HepG2 (cell line): ENCODE data around the gene OTX1. TPM values are rescaled to one million over a fixed set of nuclear protein-coding genes. Genes with fewer than 3 reads are reported as not detected.

Source experiments
- HNF4A ChIP-seq: sonication (generic); formaldehyde crosslinking; IDR thresholded peaks from 2 replicates; pipeline ENCODE4 v1.4.0; 2020; ENCODE audit warnings: missing genetic modification reagents
- NR2C2 ChIP-seq: sonication (generic); formaldehyde crosslinking; IDR thresholded peaks from 2 replicates; pipeline ENCODE4 v1.4.0; 2020; ENCODE audit warnings: missing genetic modification reagents, mild to moderate bottlenecking, moderate library complexity, borderline replicate concordance
- PAXIP1 ChIP-seq: sonication (generic); formaldehyde crosslinking; conservative IDR thresholded peaks from 2 replicates; pipeline ENCODE4 v1.4.0; 2020; ENCODE audit warnings: mild to moderate bottlenecking, missing genetic modification reagents, moderate library complexity
- SOX6 ChIP-seq, 2 experiments: fragments of 450-650 bp in 1 of 2; sonication (generic) in 1 of 2; formaldehyde crosslinking in 1 of 2; IDR thresholded peaks; 2 replicates each; pipeline versions ENCODE4 v1.4.0 to v1.6.1; 2017 to 2020; ENCODE audit warnings: antibody characterized with exemption in 1 of 2, mild to moderate bottlenecking in 1 of 2, missing genetic modification reagents in 1 of 2
- ZBTB39 ChIP-seq: sonication (generic); formaldehyde crosslinking; IDR thresholded peaks from 2 replicates; pipeline ENCODE4 v1.5.0; 2020; ENCODE audit warnings: missing genetic modification reagents
- polyA plus RNA-seq, 8 experiments: library from polyadenylated mRNA; depleted of rRNA in 3 of 8; stranded (reverse) in 7 of 8; unstranded in 1 of 8; fragments of >200 nt; fragmentation: Illumina TruSeq in 4 of 8; extraction: Trizol in 4 of 8; gene quantifications; 2 replicates each; pipeline versions ENCODE4 v1.2.1 to v1.2.3, GENCODE V29; 2011 to 2016; ENCODE audit warnings: low read depth in 4 of 8, missing spikeins in 1 of 8, mixed read lengths in 1 of 8; ENCODE audit not compliant: insufficient read depth in 1 of 8
- total RNA-seq, 5 experiments: library from RNA; depleted of rRNA; stranded (reverse); fragments of >200 nt; fragmentation: Illumina TruSeq; extraction: Trizol; gene quantifications; 2 replicates each; pipeline ENCODE4 v1.2.3, GENCODE V29; 2016; ENCODE audit warnings: low read depth in 1 of 5
- TF ChIP-seq, protein P1 (sequence below): sonication (generic); formaldehyde crosslinking; IDR thresholded peaks from 2 replicates; pipeline ENCODE4 v1.4.0; 2020; ENCODE audit warnings: missing genetic modification reagents, borderline replicate concordance

OTX1 gene
- total and polyA plus RNA-seq, 2 of the 13 experiments (the other 11 are each of a cell fraction or from before 2014, with no cell fraction given): 1.0 to 5.0 TPM

DNA sequence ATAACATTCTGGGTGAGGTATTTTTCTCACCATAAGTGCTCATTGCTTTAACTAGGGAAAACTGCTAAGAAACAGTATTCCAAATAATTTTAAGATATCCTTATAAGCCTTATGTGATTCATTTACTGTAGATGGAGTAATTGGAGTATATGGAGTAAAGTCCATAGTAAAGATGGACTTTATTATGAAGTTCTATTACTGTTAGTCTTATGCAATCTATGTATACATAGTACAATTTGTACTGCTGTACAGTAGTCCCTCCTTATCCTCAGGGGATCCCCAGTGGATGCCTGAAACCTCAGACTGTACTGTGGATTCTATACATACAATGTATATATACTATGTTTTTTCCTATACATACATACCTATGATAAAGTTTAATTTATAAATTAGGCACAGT lies 41.1 kb upstream of the OTX1 start (continued):
- TF ChIP-seq, protein P1, sequence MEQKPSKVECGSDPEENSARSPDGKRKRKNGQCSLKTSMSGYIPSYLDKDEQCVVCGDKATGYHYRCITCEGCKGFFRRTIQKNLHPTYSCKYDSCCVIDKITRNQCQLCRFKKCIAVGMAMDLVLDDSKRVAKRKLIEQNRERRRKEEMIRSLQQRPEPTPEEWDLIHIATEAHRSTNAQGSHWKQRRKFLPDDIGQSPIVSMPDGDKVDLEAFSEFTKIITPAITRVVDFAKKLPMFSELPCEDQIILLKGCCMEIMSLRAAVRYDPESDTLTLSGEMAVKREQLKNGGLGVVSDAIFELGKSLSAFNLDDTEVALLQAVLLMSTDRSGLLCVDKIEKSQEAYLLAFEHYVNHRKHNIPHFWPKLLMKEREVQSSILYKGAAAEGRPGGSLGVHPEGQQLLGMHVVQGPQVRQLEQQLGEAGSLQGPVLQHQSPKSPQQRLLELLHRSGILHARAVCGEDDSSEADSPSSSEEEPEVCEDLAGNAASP (CRISPR knock-in tag): peak; percentile 40; the same call in 1 of the 2 replicates
- TF ChIP-seq PAXIP1 (CRISPR knock-in tag): peak; percentile 31; the same call in 1 of the 2 replicates
- peak; percentile 65 for TF ChIP-seq HNF4A (CRISPR knock-in tag)
- 0 out of 2 replicates have a peak, but pooled peaks have one; percentile 31 for TF ChIP-seq ZBTB39
- TF ChIP-seq SOX6 (IDR thresholded peaks at IDR 0.05): no peak
- no peak for TF ChIP-seq SOX6 (CRISPR knock-in tag; IDR thresholded peaks at IDR 0.05)
- TF ChIP-seq NR2C2 (CRISPR knock-in tag): 0 out of 2 replicates have a peak, but pooled peaks have one; percentile 32
